H9 (cell line): Measurements from ENCODE around the gene BACH1. TPM values are rescaled to one million over a fixed set of nuclear protein-coding genes. Genes with fewer than 3 reads are reported as not detected.

Experiments used
- DNase-seq: peaks from one replicate; pipeline ENCODE4 v3.0.0-alpha.2; 2017
- H2AFZ ChIP-seq: one replicate; pipeline ENCODE4 v1.6.1; 2013; ENCODE audit warnings: mild to moderate bottlenecking, low read length, control low read depth, moderate library complexity
- H2AK5ac ChIP-seq: 2 replicates; pipeline ENCODE4 v1.6.1; 2013; ENCODE audit warnings: low read length, control low read depth, mixed read lengths; ENCODE audit not compliant: insufficient read length
- H2BK120ac ChIP-seq: one replicate; pipeline ENCODE4 v1.6.1; 2013; ENCODE audit warnings: low read depth, mild to moderate bottlenecking, low read length, control low read depth, inconsistent platforms; ENCODE audit not compliant: poor library complexity, severe bottlenecking
- H2BK12ac ChIP-seq: 2 replicates; pipeline ENCODE4 v1.6.1; 2013; ENCODE audit warnings: low read length, control low read depth, mixed read lengths, low read depth; ENCODE audit not compliant: insufficient read length
- H2BK15ac ChIP-seq: 2 replicates; pipeline ENCODE4 v1.6.1; 2013; ENCODE audit warnings: low read depth, low read length, control low read depth
- H2BK20ac ChIP-seq: one replicate; pipeline ENCODE4 v1.6.1; 2013; ENCODE audit warnings: low read depth, mild to moderate bottlenecking, low read length, control low read depth, inconsistent platforms; ENCODE audit not compliant: poor library complexity, severe bottlenecking
- H2BK5ac ChIP-seq: 2 replicates; pipeline ENCODE4 v1.6.1; 2013; ENCODE audit warnings: low read length, control low read depth, mixed read lengths; ENCODE audit not compliant: insufficient read length
- H3K14ac ChIP-seq: 2 replicates; pipeline ENCODE4 v1.6.1; 2013; ENCODE audit warnings: low read length, control low read depth; ENCODE audit not compliant: insufficient read depth
- H3K18ac ChIP-seq: 2 replicates; pipeline ENCODE4 v1.6.1; 2013; ENCODE audit warnings: low read depth, mild to moderate bottlenecking, mixed read lengths, low read length, control low read depth; ENCODE audit not compliant: insufficient read length
- H3K23ac ChIP-seq: 2 replicates; pipeline ENCODE4 v1.6.1; 2013; ENCODE audit warnings: low read length, control low read depth, mixed read lengths, low read depth; ENCODE audit not compliant: insufficient read length
- H3K23me2 ChIP-seq: 2 replicates; pipeline ENCODE4 v1.6.1; 2013; ENCODE audit warnings: low read depth, mild to moderate bottlenecking, mixed read lengths, low read length, control low read depth; ENCODE audit not compliant: insufficient read length, poor library complexity, severe bottlenecking
- H3K27ac ChIP-seq: 2 replicates; pipeline ENCODE4 v1.5.1; 2013; ENCODE audit warnings: low read length, control low read depth, mixed read lengths, low read depth; ENCODE audit not compliant: insufficient read length
- H3K27me3 ChIP-seq: 2 replicates; pipeline ENCODE4 v1.6.1; 2013; ENCODE audit warnings: low read length, control low read depth, inconsistent platforms; ENCODE audit not compliant: insufficient read depth
- H3K4ac ChIP-seq: 2 replicates; pipeline ENCODE4 v1.6.1; 2013; ENCODE audit warnings: low read depth, mild to moderate bottlenecking, control low read depth, inconsistent platforms, low read length, moderate library complexity
- H3K4me1 ChIP-seq: 2 replicates; pipeline ENCODE4 v1.6.1; 2013; ENCODE audit warnings: low read length, control low read depth, inconsistent platforms; ENCODE audit not compliant: insufficient read depth
- H3K4me2 ChIP-seq: 2 replicates; pipeline ENCODE4 v1.6.1; 2013; ENCODE audit warnings: low read length, control low read depth, mixed read lengths; ENCODE audit not compliant: insufficient read length, insufficient read depth
- H3K56ac ChIP-seq: 2 replicates; pipeline ENCODE4 v1.6.1; 2013; ENCODE audit warnings: low read depth, mild to moderate bottlenecking, mixed read lengths, low read length, control low read depth; ENCODE audit not compliant: insufficient read length
- H3K79me1 ChIP-seq: 2 replicates; pipeline ENCODE4 v1.6.1; 2013; ENCODE audit warnings: low read depth, mild to moderate bottlenecking, moderate library complexity, low read length, control low read depth, inconsistent platforms; ENCODE audit not compliant: insufficient read depth, poor library complexity, severe bottlenecking
- H3K79me2 ChIP-seq: 2 replicates; pipeline ENCODE4 v1.6.1; 2013; ENCODE audit warnings: low read length, control low read depth, inconsistent platforms; ENCODE audit not compliant: insufficient read depth
- H3K9ac ChIP-seq: 2 replicates; pipeline ENCODE4 v1.6.1; 2013; ENCODE audit warnings: low read length, control low read depth, mixed read lengths; ENCODE audit not compliant: insufficient read length; ENCODE audit errors: extremely low read depth
- H3K9me3 ChIP-seq: one replicate; pipeline ENCODE4 v1.6.1; 2013; ENCODE audit warnings: low read depth, low read length, inconsistent platforms; ENCODE audit not compliant: control insufficient read depth
- H3T11ph ChIP-seq: one replicate; pipeline ENCODE4 v1.6.1; 2013; ENCODE audit warnings: mild to moderate bottlenecking, low read length, control low read depth, inconsistent platforms
- H4K20me1 ChIP-seq: one replicate; pipeline ENCODE4 v1.6.1; 2013; ENCODE audit not compliant: control insufficient read depth, insufficient read length, insufficient read depth
- H4K5ac ChIP-seq: 2 replicates; pipeline ENCODE4 v1.6.1; 2013; ENCODE audit warnings: low read depth, mild to moderate bottlenecking, mixed read lengths, low read length, control low read depth; ENCODE audit not compliant: insufficient read length
- H4K8ac ChIP-seq: replicated peaks from 2 replicates; pipeline ENCODE4 v1.6.1; 2013; ENCODE audit warnings: low read length, control low read depth, mixed read lengths, low read depth; ENCODE audit not compliant: insufficient read length
- H4K91ac ChIP-seq: 2 replicates; pipeline ENCODE4 v1.6.1; 2013; ENCODE audit warnings: low read depth, mild to moderate bottlenecking, moderate library complexity, mixed read lengths, low read length, control low read depth; ENCODE audit not compliant: insufficient read length
- H3K27ac Mint-ChIP-seq, 3 experiments: 2 replicates in 2 of 3; 3 replicates in 1 of 3; pipeline ENCODE4 v1.8.0; 2020 to 2021; ENCODE audit warnings: mixed read lengths in 3 of 3, mild to moderate bottlenecking in 1 of 3, moderate library complexity in 1 of 3
- H3K27me3 Mint-ChIP-seq: 2 replicates; pipeline ENCODE4 v1.8.0; 2021; ENCODE audit warnings: low read depth, mild to moderate bottlenecking, moderate library complexity, mixed read lengths
- H3K36me3 Mint-ChIP-seq, 3 experiments: 2 replicates in 2 of 3; 3 replicates in 1 of 3; pipeline ENCODE4 v1.8.0; 2020 to 2021; ENCODE audit warnings: low read depth in 3 of 3, mixed read lengths in 3 of 3; ENCODE audit not compliant: insufficient read depth in 1 of 3
- H3K4me1 Mint-ChIP-seq, 2 experiments: 2 replicates each; pipeline ENCODE4 v1.8.0; 2020; ENCODE audit warnings: mixed read lengths in 2 of 2
- H3K4me3 Mint-ChIP-seq, 2 experiments: 2 replicates in 1 of 2; 3 replicates in 1 of 2; pipeline ENCODE4 v1.8.0; 2020 to 2021; ENCODE audit warnings: mild to moderate bottlenecking in 2 of 2, mixed read lengths in 2 of 2, moderate library complexity in 1 of 2
- H3K9me3 Mint-ChIP-seq, 2 experiments: 2 replicates in 1 of 2; 3 replicates in 1 of 2; pipeline ENCODE4 v1.8.0; 2020; ENCODE audit warnings: mild to moderate bottlenecking in 2 of 2, mixed read lengths in 2 of 2, moderate library complexity in 1 of 2
- CTCF ChIP-seq: fragments of 200-600 bp; sonication (generic); conservative IDR thresholded peaks from 3 replicates; pipeline ENCODE4 v1.8.0; 2021; ENCODE audit warnings: antibody characterized with exemption, mild to moderate bottlenecking
- WGBS: extraction: QIAGEN DNeasy Blood & Tissue Kit; methylation state at CpG from one replicate; pipeline ENCODE4 v1.1.7; 2013; ENCODE audit warnings: missing lambda C conversion rate, low lambda C conversion rate, mixed read lengths; ENCODE audit not compliant: insufficient read length; ENCODE audit errors: extremely low coverage; 5-methylcytosine and 5-hydroxymethylcytosine counted together
- total RNA-seq: library from RNA; stranded (reverse); gene quantifications from 2 replicates; pipeline ENCODE4 v1.2.1, GENCODE V29; 2021

BACH1 gene
- total RNA-seq, 1 experiment from 2014 or later, result 42.4 TPM

DNA sequence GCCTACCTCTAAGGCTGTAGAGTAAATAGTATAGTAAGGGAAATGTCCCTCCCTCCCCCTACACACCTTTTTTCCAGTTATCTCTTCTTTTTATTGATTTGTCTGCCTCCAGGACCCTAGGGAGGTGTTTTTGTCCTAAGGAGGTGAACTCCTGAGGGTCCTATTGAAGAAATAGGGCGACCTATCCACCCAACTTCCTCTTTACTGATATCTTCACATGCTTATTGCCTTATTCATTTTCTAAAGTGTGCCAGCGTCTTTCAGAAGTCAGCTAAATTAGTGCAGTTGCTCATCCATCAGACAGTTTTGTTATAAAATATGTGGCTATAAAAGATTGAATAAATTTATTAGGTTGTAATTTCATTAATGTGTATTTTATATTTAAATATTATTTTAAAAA is 5.9 kb downstream of the BACH1 start:
- Mint-ChIP-seq H3K27me3 (no peaks in the 10 kb centered on the region), H3K4me3 (no peak overlapping the region), H3K36me3 (peaks cover 0 to 1% (median 0%) of the 10 kb centered on the region in 3 experiments; a peak in 1 of 7 replicates), H3K4me1 (peaks cover 46 to 52% of the 10 kb centered on the region in 2 experiments), H3K9me3 (no peaks in the 10 kb centered on the region), H3K27ac (0 out of 7 replicates have a peak overlapping the region, but pooled peaks of 1 of the 3 experiments have one; percentile 54)
- H2BK15ac ChIP-seq, result no peak overlapping the region
- H3K79me2 ChIP-seq, result peaks cover 44% of the 10 kb centered on the region; the same call in 1 of the 2 replicates
- no peaks in the 10 kb centered on the region for H3K9me3 ChIP-seq
- peaks cover 8% of the 10 kb centered on the region; the same call in 1 of the 2 replicates for H3K4me1 ChIP-seq
- H4K8ac ChIP-seq, result no peak overlapping the region
- H4K91ac ChIP-seq, result no peak overlapping the region
- H3K18ac ChIP-seq, result no peak overlapping the region
- H2AK5ac ChIP-seq, result no peak overlapping the region
- no peak overlapping the region for H2BK120ac ChIP-seq
- no peaks in the 10 kb centered on the region for H3K27me3 ChIP-seq
- H3K14ac ChIP-seq, result no peak overlapping the region
- no peak overlapping the region for H3K9ac ChIP-seq
- DNase-seq, result no peak
- H2BK12ac ChIP-seq, result no peak overlapping the region
- no peak overlapping the region for H3K56ac ChIP-seq
- no peak for TF ChIP-seq CTCF
- WGBS, result no CpG with 5 or more reads among the region's 2 CpGs
- no peak overlapping the region for H3K4me2 ChIP-seq
- H3K27ac ChIP-seq, result no peak overlapping the region
- H2BK20ac ChIP-seq, result no peak overlapping the region
- H3T11ph ChIP-seq, result no peak overlapping the region
- H2AFZ ChIP-seq, result no peak overlapping the region
- H3K23me2 ChIP-seq, result peaks cover 10% of the 10 kb centered on the region
- no peak overlapping the region for H3K4ac ChIP-seq
- no peak overlapping the region for H3K23ac ChIP-seq
- H4K20me1 ChIP-seq, result no peaks in the 10 kb centered on the region
- H3K79me1 ChIP-seq, result no peaks in the 10 kb centered on the region
- H2BK5ac ChIP-seq, result no peak overlapping the region
- no peak overlapping the region for H4K5ac ChIP-seq
